Epithelial cell of proximal tubule (primary cell): Measurements from ENCODE around the gene ABCA12. TPM values are rescaled to one million over a fixed set of nuclear protein-coding genes. Genes with fewer than 3 reads are reported as not detected.

Source experiments
- DNase-seq: peaks from one replicate; pipeline ENCODE4 v3.0.0-alpha.2; 2011; ENCODE audit warnings: low read depth
- H3K4me3 ChIP-seq: 2 replicates; pipeline ENCODE4 v1.5.1; 2011; ENCODE audit warnings: low read depth, mild to moderate bottlenecking, low read length
- total RNA-seq: library from RNA; depleted of rRNA; stranded (reverse); fragments of >200 nt; gene quantifications from 2 replicates; pipeline ENCODE4 v1.2.3, GENCODE V29; 2015
- TF ChIP-seq, protein P1 (sequence below): conservative IDR thresholded peaks from 2 replicates; pipeline ENCODE4 v1.5.1; 2012; ENCODE audit warnings: low read depth, mild to moderate bottlenecking, low read length

The ABCA12 gene
- total RNA-seq, 1 donor from 2014 or later: 3.0 TPM

GRCh38 chr2:215144106-215144875 lies 5.9 kb upstream of the ABCA12 start:
- TF ChIP-seq, protein P1, sequence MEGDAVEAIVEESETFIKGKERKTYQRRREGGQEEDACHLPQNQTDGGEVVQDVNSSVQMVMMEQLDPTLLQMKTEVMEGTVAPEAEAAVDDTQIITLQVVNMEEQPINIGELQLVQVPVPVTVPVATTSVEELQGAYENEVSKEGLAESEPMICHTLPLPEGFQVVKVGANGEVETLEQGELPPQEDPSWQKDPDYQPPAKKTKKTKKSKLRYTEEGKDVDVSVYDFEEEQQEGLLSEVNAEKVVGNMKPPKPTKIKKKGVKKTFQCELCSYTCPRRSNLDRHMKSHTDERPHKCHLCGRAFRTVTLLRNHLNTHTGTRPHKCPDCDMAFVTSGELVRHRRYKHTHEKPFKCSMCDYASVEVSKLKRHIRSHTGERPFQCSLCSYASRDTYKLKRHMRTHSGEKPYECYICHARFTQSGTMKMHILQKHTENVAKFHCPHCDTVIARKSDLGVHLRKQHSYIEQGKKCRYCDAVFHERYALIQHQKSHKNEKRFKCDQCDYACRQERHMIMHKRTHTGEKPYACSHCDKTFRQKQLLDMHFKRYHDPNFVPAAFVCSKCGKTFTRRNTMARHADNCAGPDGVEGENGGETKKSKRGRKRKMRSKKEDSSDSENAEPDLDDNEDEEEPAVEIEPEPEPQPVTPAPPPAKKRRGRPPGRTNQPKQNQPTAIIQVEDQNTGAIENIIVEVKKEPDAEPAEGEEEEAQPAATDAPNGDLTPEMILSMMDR: no peak

DNA sequence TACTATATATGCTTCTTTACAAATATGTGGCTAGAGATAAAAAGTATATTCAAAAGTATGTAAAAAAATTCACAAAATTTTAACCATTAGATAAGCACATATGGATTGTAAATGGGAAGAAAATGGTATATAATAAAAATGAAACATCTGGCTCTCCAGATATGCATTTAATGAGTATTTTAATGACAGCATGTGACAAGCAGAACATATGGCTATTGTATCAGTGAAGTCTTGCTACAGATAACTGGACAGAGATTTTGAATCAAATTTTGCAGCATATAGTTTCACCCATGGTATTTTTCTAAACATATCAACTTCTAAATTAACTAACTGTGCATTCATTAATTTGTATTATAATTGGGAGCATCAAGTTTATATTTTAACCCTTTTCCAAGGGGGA lies 5.0 kb upstream of the ABCA12 start:
- TF ChIP-seq, protein P1: no peak
- no peak for DNase-seq
- H3K4me3 ChIP-seq: no peak overlapping the region

More at GRCh38 chr2:215144106-215144875, 5.9 kb upstream of the ABCA12 start:
- H3K4me3 ChIP-seq: no peak overlapping the region
- no peak for DNase-seq

- no peak overlapping the region for H3K4me3 ChIP-seq
- TF ChIP-seq, protein P1: no peak
- no peak for DNase-seq
These were observed 3.3 kb upstream of the ABCA12 start for GRCh38 chr2:215141706-215142105.

- no peak overlapping the region for H3K4me3 ChIP-seq
- TF ChIP-seq, protein P1: no peak
These were observed 1.8 kb upstream of the ABCA12 start for GRCh38 chr2:215140166-215140707.

GRCh38 chr2:215137741-215138340 lies 585 bp downstream of the ABCA12 start:
- H3K4me3 ChIP-seq: peak overlapping the region; percentile 53
- peak; percentile 52 for DNase-seq
- TF ChIP-seq, protein P1: no peak

More at GRCh38 chr2:215140166-215140707, 1.8 kb upstream of the ABCA12 start:
- DNase-seq: no peak

DNA sequence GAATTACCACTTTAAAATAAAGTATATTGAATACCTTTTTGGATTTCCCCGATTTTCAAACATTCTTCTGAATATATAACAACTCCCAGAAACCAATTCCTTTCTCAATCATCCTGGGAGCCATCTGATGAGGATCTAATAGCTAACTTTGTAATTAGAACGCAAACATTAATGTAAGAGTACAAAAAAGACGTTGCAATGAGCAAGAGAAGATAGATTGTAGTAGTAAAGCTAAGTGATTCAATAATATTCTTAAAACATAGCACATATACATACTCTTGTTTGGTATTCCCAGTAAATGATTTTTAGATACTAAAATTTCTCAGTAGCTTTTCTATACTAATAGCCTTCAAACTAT lies 1.1 kb downstream of the ABCA12 start:
- TF ChIP-seq, protein P1: no peak
- DNase-seq: no peak
- H3K4me3 ChIP-seq: peak overlapping the region; percentile 53
